Astrocyte (in vitro differentiated cells and primary cell): ENCODE data around the gene TMEM129. TPM values are rescaled to one million over a fixed set of nuclear protein-coding genes. Genes with fewer than 3 reads are reported as not detected.

Experiments used
- DNase-seq: peaks from one replicate; pipeline ENCODE4 v3.0.0-alpha.2; 2010; ENCODE audit warnings: low read depth
- FAIRE-seq: peaks from 2 replicates; lab custom pipeline; 2011; peaks lifted over from hg19 to GRCh38; lab: Jason Lieb, UNC
- H2AFZ ChIP-seq: 2 replicates; pipeline ENCODE4 v1.6.0; 2012; ENCODE audit warnings: low read depth, low read length, inconsistent platforms
- H3K27ac ChIP-seq: 2 replicates; pipeline ENCODE4 v1.5.1; 2011; ENCODE audit warnings: low read depth, low read length, inconsistent platforms
- H3K27me3 ChIP-seq: 2 replicates; pipeline ENCODE4 v1.6.0; 2011; ENCODE audit warnings: low read length, inconsistent platforms; ENCODE audit not compliant: insufficient read depth
- H3K36me3 ChIP-seq: 2 replicates; pipeline ENCODE4 v1.5.1; 2011; ENCODE audit warnings: low read length, inconsistent platforms; ENCODE audit not compliant: insufficient read depth
- H3K4me1 ChIP-seq: 2 replicates; pipeline ENCODE4 v1.5.1; 2011; ENCODE audit warnings: low read length, inconsistent platforms; ENCODE audit not compliant: insufficient read depth
- H3K4me2 ChIP-seq: 2 replicates; pipeline ENCODE4 v1.6.0; 2012; ENCODE audit warnings: low read length, inconsistent platforms
- H3K4me3 ChIP-seq: 2 replicates; pipeline ENCODE4 v1.5.1; 2011; ENCODE audit warnings: low read depth, mild to moderate bottlenecking, low read length, inconsistent platforms; ENCODE audit not compliant: insufficient read depth
- H3K79me2 ChIP-seq: 2 replicates; pipeline ENCODE4 v1.6.0; 2012; ENCODE audit warnings: mild to moderate bottlenecking, low read length, inconsistent platforms; ENCODE audit not compliant: insufficient read depth
- H3K9ac ChIP-seq: 2 replicates; pipeline ENCODE4 v1.6.0; 2012; ENCODE audit warnings: mild to moderate bottlenecking, low read length, inconsistent platforms
- H3K9me3 ChIP-seq: 2 replicates; pipeline ENCODE4 v1.5.1; 2012; ENCODE audit warnings: low read depth, mild to moderate bottlenecking, low read length, inconsistent platforms; ENCODE audit not compliant: insufficient read depth
- H4K20me1 ChIP-seq: 2 replicates; pipeline ENCODE4 v1.6.0; 2012; ENCODE audit warnings: low read length, inconsistent platforms; ENCODE audit not compliant: insufficient read depth
- H3K27ac Mint-ChIP-seq: one replicate; pipeline ENCODE4 v1.8.0; 2021; ENCODE audit warnings: mild to moderate bottlenecking, mixed read lengths; ENCODE audit not compliant: unreplicated experiment
- H3K27me3 Mint-ChIP-seq: one replicate; pipeline ENCODE4 v1.8.0; 2021; ENCODE audit warnings: low read depth, mixed read lengths; ENCODE audit not compliant: unreplicated experiment
- H3K36me3 Mint-ChIP-seq: one replicate; pipeline ENCODE4 v1.8.0; 2021; ENCODE audit warnings: low read depth, mixed read lengths; ENCODE audit not compliant: unreplicated experiment
- H3K4me1 Mint-ChIP-seq: one replicate; pipeline ENCODE4 v1.8.0; 2021; ENCODE audit warnings: low read depth, mixed read lengths; ENCODE audit not compliant: unreplicated experiment
- H3K4me3 Mint-ChIP-seq: one replicate; pipeline ENCODE4 v1.8.0; 2021; ENCODE audit warnings: mild to moderate bottlenecking, moderate library complexity, mixed read lengths; ENCODE audit not compliant: unreplicated experiment
- H3K9me3 Mint-ChIP-seq: one replicate; pipeline ENCODE4 v1.8.0; 2021; ENCODE audit warnings: mild to moderate bottlenecking, mixed read lengths; ENCODE audit not compliant: unreplicated experiment
- EZH2 ChIP-seq: IDR thresholded peaks from 2 replicates; pipeline ENCODE4 v1.6.1; 2012; ENCODE audit warnings: mild to moderate bottlenecking, low read length, inconsistent platforms; ENCODE audit not compliant: insufficient read depth
- total RNA-seq: library from RNA; stranded (reverse); gene quantifications from 2 replicates; pipeline ENCODE4 v1.2.1, GENCODE V29; 2021
- TF ChIP-seq, protein P1 (sequence below): IDR thresholded peaks from 2 replicates; pipeline ENCODE4 v1.5.1; 2011; ENCODE audit warnings: low read depth, mild to moderate bottlenecking, inconsistent platforms, low read length, moderate library complexity; ENCODE audit not compliant: insufficient read depth

TMEM129 gene
- total RNA-seq, 1 donor from 2014 or later, result 26.8 TPM

DNA sequence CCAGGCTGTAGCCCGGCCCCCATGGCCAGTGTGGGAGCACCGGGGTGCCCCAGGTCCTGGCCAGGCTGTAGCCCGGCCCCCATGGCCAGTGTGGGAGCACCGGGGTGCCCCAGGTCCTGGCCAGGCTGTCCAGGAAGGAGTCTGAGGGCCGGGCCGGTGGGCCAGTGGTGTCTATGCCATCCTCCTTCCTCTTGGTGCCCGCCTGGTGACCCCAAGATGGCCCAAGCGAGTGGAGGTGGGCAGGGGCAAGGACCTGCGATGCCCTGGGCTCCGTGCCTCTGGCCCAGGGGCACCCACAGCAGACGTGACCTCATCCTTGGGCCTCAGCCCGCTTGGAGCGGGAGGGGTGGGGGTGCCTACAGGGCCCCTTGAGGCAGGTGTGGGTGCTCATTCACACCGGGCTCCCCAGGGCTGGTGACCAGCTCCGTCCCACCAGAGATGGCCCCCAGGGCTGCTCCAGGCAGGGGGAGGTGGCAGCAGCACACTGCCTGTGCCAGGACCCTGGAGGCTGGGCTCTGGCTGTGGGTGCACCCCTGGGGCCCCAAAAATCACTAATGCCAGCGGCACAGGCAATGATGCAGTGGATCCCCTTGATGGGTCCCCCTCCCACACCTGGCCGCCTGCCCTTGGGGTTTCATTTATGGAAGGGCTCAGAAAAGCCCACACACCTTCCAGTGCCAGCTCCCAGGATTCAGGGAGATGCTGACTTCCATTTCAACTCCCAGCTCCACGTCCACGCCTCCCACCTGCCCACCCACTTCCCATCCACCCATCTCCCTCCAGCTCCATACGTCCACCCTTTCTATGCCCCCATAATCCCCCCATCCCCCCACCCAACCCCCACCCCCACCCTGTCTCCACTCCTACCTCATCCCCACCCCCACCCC lies 36.0 kb upstream of the TMEM129 start:
- peaks cover 3% of the 10 kb centered on the region for H3K27me3 Mint-ChIP-seq
- no peaks in the 10 kb centered on the region for H3K4me1 Mint-ChIP-seq
- no peaks in the 10 kb centered on the region for H3K9me3 Mint-ChIP-seq
- H4K20me1 ChIP-seq, result no peaks in the 10 kb centered on the region
- no peak overlapping the region for H3K27ac Mint-ChIP-seq
- H3K4me3 ChIP-seq, result no peak overlapping the region
- H3K9me3 ChIP-seq, result no peaks in the 10 kb centered on the region
- no peak overlapping the region for H3K27ac ChIP-seq
- H3K79me2 ChIP-seq, result no peaks in the 10 kb centered on the region
- FAIRE-seq (no peak), DNase-seq (no peak)
- H3K9ac ChIP-seq, result no peak overlapping the region
- H3K36me3 ChIP-seq, result no peaks in the 10 kb centered on the region
- no peak overlapping the region for H2AFZ ChIP-seq
- no peaks in the 10 kb centered on the region for H3K4me1 ChIP-seq
- no peak overlapping the region for H3K4me3 Mint-ChIP-seq
- no peaks in the 10 kb centered on the region for H3K36me3 Mint-ChIP-seq
- no peak overlapping the region for H3K4me2 ChIP-seq
- H3K27me3 ChIP-seq, result no peaks in the 10 kb centered on the region
- no peak for TF ChIP-seq EZH2
- TF ChIP-seq, protein P1, sequence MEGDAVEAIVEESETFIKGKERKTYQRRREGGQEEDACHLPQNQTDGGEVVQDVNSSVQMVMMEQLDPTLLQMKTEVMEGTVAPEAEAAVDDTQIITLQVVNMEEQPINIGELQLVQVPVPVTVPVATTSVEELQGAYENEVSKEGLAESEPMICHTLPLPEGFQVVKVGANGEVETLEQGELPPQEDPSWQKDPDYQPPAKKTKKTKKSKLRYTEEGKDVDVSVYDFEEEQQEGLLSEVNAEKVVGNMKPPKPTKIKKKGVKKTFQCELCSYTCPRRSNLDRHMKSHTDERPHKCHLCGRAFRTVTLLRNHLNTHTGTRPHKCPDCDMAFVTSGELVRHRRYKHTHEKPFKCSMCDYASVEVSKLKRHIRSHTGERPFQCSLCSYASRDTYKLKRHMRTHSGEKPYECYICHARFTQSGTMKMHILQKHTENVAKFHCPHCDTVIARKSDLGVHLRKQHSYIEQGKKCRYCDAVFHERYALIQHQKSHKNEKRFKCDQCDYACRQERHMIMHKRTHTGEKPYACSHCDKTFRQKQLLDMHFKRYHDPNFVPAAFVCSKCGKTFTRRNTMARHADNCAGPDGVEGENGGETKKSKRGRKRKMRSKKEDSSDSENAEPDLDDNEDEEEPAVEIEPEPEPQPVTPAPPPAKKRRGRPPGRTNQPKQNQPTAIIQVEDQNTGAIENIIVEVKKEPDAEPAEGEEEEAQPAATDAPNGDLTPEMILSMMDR, result no peak

DNA sequence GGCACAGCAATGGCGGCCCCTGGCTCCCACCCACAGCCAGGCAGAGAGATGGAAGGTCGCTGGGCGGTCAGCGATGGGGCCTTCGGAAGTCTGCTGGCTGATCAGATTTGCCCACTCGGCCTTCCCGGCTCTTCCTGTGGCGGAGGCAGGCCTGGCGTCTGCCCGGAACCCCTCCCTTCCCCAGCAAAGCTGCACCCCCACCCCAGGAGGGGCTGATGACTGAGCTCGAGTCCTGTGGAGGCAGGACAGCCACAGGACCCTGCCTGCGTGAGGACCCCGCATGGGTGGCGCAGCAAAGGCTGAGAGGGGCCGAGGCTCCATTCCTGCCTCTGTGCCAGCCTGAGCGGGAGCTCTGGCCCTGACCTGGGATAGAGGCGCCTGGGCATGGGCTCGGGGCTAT lies 35.0 kb upstream of the TMEM129 start:
- Histone ChIP-seq H3K27me3 (no peaks in the 10 kb centered on the region), H3K9me3 (no peaks in the 10 kb centered on the region), H3K4me3 (no peak overlapping the region), H3K4me1 (no peaks in the 10 kb centered on the region), H4K20me1 (no peaks in the 10 kb centered on the region), H3K4me2 (no peak overlapping the region), H3K9ac (no peak overlapping the region), H3K36me3 (no peaks in the 10 kb centered on the region), H2AFZ (no peak overlapping the region), H3K27ac (no peak overlapping the region), H3K79me2 (no peaks in the 10 kb centered on the region)
- TF ChIP-seq EZH2, result no peak
- TF ChIP-seq, protein P1, result no peak
- Mint-ChIP-seq H3K27me3 (peaks cover 3% of the 10 kb centered on the region), H3K36me3 (no peaks in the 10 kb centered on the region), H3K27ac (no peak overlapping the region), H3K9me3 (no peaks in the 10 kb centered on the region), H3K4me3 (no peak overlapping the region), H3K4me1 (no peaks in the 10 kb centered on the region)
- FAIRE-seq, result no peak
- no peak for DNase-seq

DNA sequence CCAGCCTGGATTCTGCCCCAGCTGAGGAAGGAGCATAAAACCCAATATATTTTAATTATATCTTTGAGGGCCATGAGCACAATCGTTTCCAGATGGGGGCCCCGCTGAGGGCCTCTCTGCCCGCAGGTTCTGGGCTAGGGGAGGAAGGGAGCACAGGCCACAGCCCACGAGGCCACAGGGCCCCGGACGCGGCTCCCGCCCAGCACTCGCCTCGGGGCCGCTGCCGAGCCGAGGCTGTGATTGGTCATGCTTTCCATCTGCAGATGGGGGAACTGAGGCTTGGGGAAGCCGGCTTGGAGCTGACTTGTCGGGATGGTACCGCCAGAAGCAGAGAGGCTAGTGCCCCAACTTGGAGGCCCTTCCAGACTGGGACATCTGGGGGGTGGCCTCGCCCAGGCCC lies 34.2 kb upstream of the TMEM129 start:
- Histone ChIP-seq H3K4me2 (no peak overlapping the region), H3K79me2 (no peaks in the 10 kb centered on the region), H3K27me3 (no peaks in the 10 kb centered on the region), H3K36me3 (no peaks in the 10 kb centered on the region), H3K4me3 (no peak overlapping the region), H3K9ac (no peak overlapping the region), H3K27ac (no peak overlapping the region), H3K4me1 (no peaks in the 10 kb centered on the region), H3K9me3 (no peaks in the 10 kb centered on the region), H4K20me1 (no peaks in the 10 kb centered on the region), H2AFZ (no peak overlapping the region)
- Mint-ChIP-seq H3K4me1 (no peaks in the 10 kb centered on the region), H3K36me3 (no peaks in the 10 kb centered on the region), H3K4me3 (no peak overlapping the region), H3K9me3 (no peaks in the 10 kb centered on the region), H3K27me3 (peaks cover 3% of the 10 kb centered on the region), H3K27ac (no peak overlapping the region)
- no peak for FAIRE-seq
- TF ChIP-seq EZH2, result no peak
- TF ChIP-seq, protein P1, result no peak
- DNase-seq, result no peak
